ENCODE results near the gene TMEM132D.

Gene TMEM132D

GRCh38 chr12:129351481-129351880, 552.3 kb downstream of the TMEM132D start:
- H3K4me3 Mint-ChIP-seq = no peak overlapping the region
- H3K36me3 Mint-ChIP-seq (ENCODE audit: insufficient read depth) = no peaks in the 10 kb centered on the region
- H3K4me1 Mint-ChIP-seq (ENCODE audit: low read depth in 2 of 2) = no peaks in the 10 kb centered on the region
- peaks cover 0 to 1% of the 10 kb centered on the region in 2 donors for H3K27me3 Mint-ChIP-seq
- peaks cover 0 to 2% of the 10 kb centered on the region in 2 donors for H3K9me3 Mint-ChIP-seq
- DNase-seq (no peak), ATAC-seq (replicated peaks) (no peak)
- no peak overlapping the region for H3K27ac Mint-ChIP-seq

GRCh38 chr12:129339336-129339735, 564.5 kb downstream of the TMEM132D start:
- H3K36me3 Mint-ChIP-seq (ENCODE audit: insufficient read depth) = no peaks in the 10 kb centered on the region
- H3K9me3 Mint-ChIP-seq = peaks cover 0 to 2% of the 10 kb centered on the region in 2 donors
- no peaks in the 10 kb centered on the region for H3K4me1 Mint-ChIP-seq (ENCODE audit: low read depth in 2 of 2)

GRCh38 chr12:129337413-129337812, 566.4 kb downstream of the TMEM132D start:
- no peak overlapping the region for H3K4me3 Mint-ChIP-seq
- no peaks in the 10 kb centered on the region for H3K9me3 Mint-ChIP-seq
- ATAC-seq (replicated peaks) (no peak), DNase-seq (no peak)
- no peaks in the 10 kb centered on the region for H3K27me3 Mint-ChIP-seq
- H3K27ac Mint-ChIP-seq = no peak overlapping the region
- H3K36me3 Mint-ChIP-seq (ENCODE audit: insufficient read depth) = no peaks in the 10 kb centered on the region
- no peaks in the 10 kb centered on the region for H3K4me1 Mint-ChIP-seq (ENCODE audit: low read depth in 2 of 2)

More at GRCh38 chr12:129339336-129339735, 564.5 kb downstream of the TMEM132D start:
- Mint-ChIP-seq H3K4me3 (no peak overlapping the region), H3K27me3 (no peaks in the 10 kb centered on the region), H3K27ac (no peak overlapping the region)
- ATAC-seq (replicated peaks) (no peak), DNase-seq (no peak)

GRCh38 chr12:129335773-129336172, 568.1 kb downstream of the TMEM132D start:
- no peak overlapping the region for H3K4me3 Mint-ChIP-seq
- H3K36me3 Mint-ChIP-seq (ENCODE audit: insufficient read depth) = no peaks in the 10 kb centered on the region
- H3K27ac Mint-ChIP-seq = no peak overlapping the region
- ATAC-seq (replicated peaks) (no peak), DNase-seq (no peak)
- H3K9me3 Mint-ChIP-seq = no peaks in the 10 kb centered on the region
- no peaks in the 10 kb centered on the region for H3K4me1 Mint-ChIP-seq (ENCODE audit: low read depth in 2 of 2)
- H3K27me3 Mint-ChIP-seq = peaks cover 0 to 4% of the 10 kb centered on the region in 2 donors

- Mint-ChIP-seq H3K27ac (no peak overlapping the region), H3K4me3 (no peak overlapping the region), H3K27me3 (peaks cover 6 to 8% of the 10 kb centered on the region in 2 donors), H3K4me1 (ENCODE audit: low read depth in 2 of 2) (no peaks in the 10 kb centered on the region), H3K9me3 (no peaks in the 10 kb centered on the region), H3K36me3 (ENCODE audit: insufficient read depth) (no peaks in the 10 kb centered on the region)
- DNase-seq (no peak), ATAC-seq (replicated peaks) (no peak)
Measured at GRCh38 chr12:129332286-129332685, 571.5 kb downstream of the TMEM132D start.

- ATAC-seq (replicated peaks) = no peak
- H3K36me3 Mint-ChIP-seq (ENCODE audit: insufficient read depth) = no peaks in the 10 kb centered on the region
- H3K4me3 Mint-ChIP-seq = no peak overlapping the region
Measured at GRCh38 chr12:129331356-129332085, 572.3 kb downstream of the TMEM132D start.

GRCh38 chr12:129328235-129328634, 575.6 kb downstream of the TMEM132D start:
- no peaks in the 10 kb centered on the region for H3K36me3 Mint-ChIP-seq (ENCODE audit: insufficient read depth)
- no peak for ATAC-seq (replicated peaks)

More at GRCh38 chr12:129331356-129332085, 572.3 kb downstream of the TMEM132D start:
- Mint-ChIP-seq H3K4me1 (ENCODE audit: low read depth in 2 of 2) (no peaks in the 10 kb centered on the region), H3K9me3 (no peaks in the 10 kb centered on the region), H3K27ac (no peak overlapping the region), H3K27me3 (peaks cover 6 to 8% of the 10 kb centered on the region in 2 donors)
- no peak for DNase-seq

GRCh38 chr12:129325566-129325965, 578.3 kb downstream of the TMEM132D start:
- no peak overlapping the region for H3K4me3 Mint-ChIP-seq
- H3K9me3 Mint-ChIP-seq = no peaks in the 10 kb centered on the region
- H3K27me3 Mint-ChIP-seq = peaks cover 6 to 15% of the 10 kb centered on the region in 2 donors
- no peak for ATAC-seq (replicated peaks)
- H3K4me1 Mint-ChIP-seq (ENCODE audit: low read depth in 2 of 2) = no peaks in the 10 kb centered on the region
- no peaks in the 10 kb centered on the region for H3K36me3 Mint-ChIP-seq (ENCODE audit: insufficient read depth)
- no peak for DNase-seq
- H3K27ac Mint-ChIP-seq = no peak overlapping the region

More at GRCh38 chr12:129328235-129328634, 575.6 kb downstream of the TMEM132D start:
- no peaks in the 10 kb centered on the region for H3K9me3 Mint-ChIP-seq
- no peak overlapping the region for H3K27ac Mint-ChIP-seq
- no peak overlapping the region for H3K4me3 Mint-ChIP-seq
- no peaks in the 10 kb centered on the region for H3K4me1 Mint-ChIP-seq (ENCODE audit: low read depth in 2 of 2)
- peaks cover 6 to 20% of the 10 kb centered on the region in 2 donors for H3K27me3 Mint-ChIP-seq
- DNase-seq = no peak

- Mint-ChIP-seq H3K4me3 (no peak overlapping the region), H3K27me3 (peaks cover 7 to 15% of the 10 kb centered on the region in 2 donors), H3K36me3 (ENCODE audit: insufficient read depth) (no peaks in the 10 kb centered on the region), H3K4me1 (ENCODE audit: low read depth in 2 of 2) (no peaks in the 10 kb centered on the region), H3K27ac (no peak overlapping the region), H3K9me3 (peaks cover 2 to 14% of the 10 kb centered on the region in 2 donors)
- DNase-seq (no peak), ATAC-seq (replicated peaks) (no peak)
Measured at GRCh38 chr12:129312048-129312447, 591.8 kb downstream of the TMEM132D start.

- Mint-ChIP-seq H3K4me1 (ENCODE audit: low read depth in 2 of 2) (no peaks in the 10 kb centered on the region), H3K27me3 (peaks cover 7% of the 10 kb centered on the region in 2 donors), H3K9me3 (peaks cover 2 to 7% of the 10 kb centered on the region in 2 donors), H3K27ac (no peak overlapping the region), H3K36me3 (ENCODE audit: insufficient read depth) (no peaks in the 10 kb centered on the region), H3K4me3 (no peak overlapping the region)
- no peak for ATAC-seq (replicated peaks)
- DNase-seq = no peak
Measured at GRCh38 chr12:129310346-129310745, 593.5 kb downstream of the TMEM132D start.

- no peak overlapping the region for H3K4me3 Mint-ChIP-seq
- no peak overlapping the region for H3K27ac Mint-ChIP-seq
- H3K36me3 Mint-ChIP-seq (ENCODE audit: insufficient read depth) = no peaks in the 10 kb centered on the region
- H3K4me1 Mint-ChIP-seq (ENCODE audit: low read depth in 2 of 2) = no peaks in the 10 kb centered on the region
- peaks cover 7 to 11% of the 10 kb centered on the region in 2 donors for H3K27me3 Mint-ChIP-seq
- DNase-seq (no peak), ATAC-seq (replicated peaks) (no peak)
- H3K9me3 Mint-ChIP-seq = peaks cover 0 to 5% of the 10 kb centered on the region in 2 donors
Measured at GRCh38 chr12:129305851-129306250, 598.0 kb downstream of the TMEM132D start.

GRCh38 chr12:129304529-129304928, 599.3 kb downstream of the TMEM132D start:
- H3K27ac Mint-ChIP-seq = no peak overlapping the region
- H3K4me1 Mint-ChIP-seq (ENCODE audit: low read depth in 2 of 2) = no peaks in the 10 kb centered on the region
- no peak for DNase-seq
- no peaks in the 10 kb centered on the region for H3K36me3 Mint-ChIP-seq (ENCODE audit: insufficient read depth)
- peaks cover 4 to 9% of the 10 kb centered on the region in 2 donors for H3K27me3 Mint-ChIP-seq
- H3K4me3 Mint-ChIP-seq = no peak overlapping the region
- ATAC-seq (replicated peaks) = no peak
- H3K9me3 Mint-ChIP-seq = peaks cover 0 to 6% of the 10 kb centered on the region in 2 donors

- Mint-ChIP-seq H3K9me3 (peaks cover 6 to 9% of the 10 kb centered on the region in 2 donors), H3K4me3 (no peak overlapping the region), H3K4me1 (ENCODE audit: low read depth in 2 of 2) (no peaks in the 10 kb centered on the region), H3K27me3 (peaks cover 9% of the 10 kb centered on the region in 2 donors), H3K36me3 (ENCODE audit: insufficient read depth) (no peaks in the 10 kb centered on the region), H3K27ac (no peak overlapping the region)
- ATAC-seq (replicated peaks) (no peak), DNase-seq (no peak)
Measured at GRCh38 chr12:129300011-129300410, 603.8 kb downstream of the TMEM132D start.

GRCh38 chr12:129298921-129299320, 604.9 kb downstream of the TMEM132D start:
- Mint-ChIP-seq H3K9me3 (peaks cover 2 to 9% of the 10 kb centered on the region in 2 donors), H3K4me3 (no peak overlapping the region), H3K4me1 (ENCODE audit: low read depth in 2 of 2) (no peaks in the 10 kb centered on the region), H3K27me3 (peaks cover 7 to 9% of the 10 kb centered on the region in 2 donors), H3K27ac (no peak overlapping the region), H3K36me3 (ENCODE audit: insufficient read depth) (no peaks in the 10 kb centered on the region)
- ATAC-seq (replicated peaks) = no peak
- DNase-seq = no peak
